ENCODE data around the gene MYL11.

GRCh38 chr16:30380803-30381208 lies 6.2 kb downstream of the MYL11 start:
- TF ChIP-seq ZNF274 (IDR thresholded peaks at IDR 0.05; ENCODE audit: low read depth, low read length) (no peak), REST (IDR thresholded peaks at IDR 0.05; ENCODE audit: low read depth) (no peak), POLR2A (IDR thresholded peaks at IDR 0.05; ENCODE audit: borderline replicate concordance, extremely low read depth, insufficient read depth, insufficient read length) (no peak), YY1 (IDR thresholded peaks at IDR 0.05; ENCODE audit: extremely low read depth, insufficient replicate concordance, low read depth, low read length) (no peak), EZH2 (IDR thresholded peaks at IDR 0.05) (no peak)
- TF ChIP-seq, protein P1, sequence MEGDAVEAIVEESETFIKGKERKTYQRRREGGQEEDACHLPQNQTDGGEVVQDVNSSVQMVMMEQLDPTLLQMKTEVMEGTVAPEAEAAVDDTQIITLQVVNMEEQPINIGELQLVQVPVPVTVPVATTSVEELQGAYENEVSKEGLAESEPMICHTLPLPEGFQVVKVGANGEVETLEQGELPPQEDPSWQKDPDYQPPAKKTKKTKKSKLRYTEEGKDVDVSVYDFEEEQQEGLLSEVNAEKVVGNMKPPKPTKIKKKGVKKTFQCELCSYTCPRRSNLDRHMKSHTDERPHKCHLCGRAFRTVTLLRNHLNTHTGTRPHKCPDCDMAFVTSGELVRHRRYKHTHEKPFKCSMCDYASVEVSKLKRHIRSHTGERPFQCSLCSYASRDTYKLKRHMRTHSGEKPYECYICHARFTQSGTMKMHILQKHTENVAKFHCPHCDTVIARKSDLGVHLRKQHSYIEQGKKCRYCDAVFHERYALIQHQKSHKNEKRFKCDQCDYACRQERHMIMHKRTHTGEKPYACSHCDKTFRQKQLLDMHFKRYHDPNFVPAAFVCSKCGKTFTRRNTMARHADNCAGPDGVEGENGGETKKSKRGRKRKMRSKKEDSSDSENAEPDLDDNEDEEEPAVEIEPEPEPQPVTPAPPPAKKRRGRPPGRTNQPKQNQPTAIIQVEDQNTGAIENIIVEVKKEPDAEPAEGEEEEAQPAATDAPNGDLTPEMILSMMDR (IDR thresholded peaks at IDR 0.05 in 2 of 3, conservative IDR thresholded peaks at IDR 0.05 in 1 of 3; ENCODE audit: borderline replicate concordance in 1 of 3, insufficient read depth in 1 of 3, low read depth in 2 of 3, low read length in 2 of 3), result no peak
- TF ChIP-seq, protein P2, sequence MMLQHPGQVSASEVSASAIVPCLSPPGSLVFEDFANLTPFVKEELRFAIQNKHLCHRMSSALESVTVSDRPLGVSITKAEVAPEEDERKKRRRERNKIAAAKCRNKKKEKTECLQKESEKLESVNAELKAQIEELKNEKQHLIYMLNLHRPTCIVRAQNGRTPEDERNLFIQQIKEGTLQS (IDR thresholded peaks at IDR 0.05), result no peak
